ENCODE measurements around the gene CD46.
A peak's percentile ranks its signal among the peaks of the same experiment; 100 is the strongest.

Gene CD46

DNA sequence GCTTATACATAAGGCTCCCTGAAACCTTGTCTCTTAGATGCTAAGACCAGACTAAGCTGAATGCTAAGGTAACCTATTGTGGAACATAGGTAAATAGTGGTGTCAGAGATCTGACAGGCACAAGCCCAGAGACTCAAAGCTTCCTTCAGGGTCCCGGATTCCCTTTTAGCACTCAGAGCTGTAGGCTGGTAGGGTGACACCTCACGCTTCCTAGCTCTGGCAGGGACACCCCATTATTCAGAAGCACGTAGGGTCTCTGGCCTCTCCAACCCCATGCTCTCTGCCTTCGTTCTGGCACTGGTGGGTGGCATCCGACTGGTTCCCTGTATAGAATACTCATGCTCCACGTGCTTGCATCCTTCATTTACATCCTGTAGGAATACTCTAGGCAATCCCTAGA lies 90.7 kb downstream of the CD46 start:
- H3K9me3 Mint-ChIP-seq = no peaks in the 10 kb centered on the region
- no peaks in the 10 kb centered on the region for H3K27me3 Mint-ChIP-seq
- H3K36me3 Mint-ChIP-seq (ENCODE audit: insufficient read depth) = peaks cover 25% of the 10 kb centered on the region
- no peak overlapping the region for H3K27ac Mint-ChIP-seq (ENCODE audit: low read depth)
- DNase-seq (ENCODE audit: low spot score in 2 of 2) (no peak), ATAC-seq (replicated peaks; ENCODE audit: extremely low read depth, poor library complexity, severe bottlenecking) (no peak)
- peaks cover 81% of the 10 kb centered on the region for H3K4me1 Mint-ChIP-seq
- H3K4me3 Mint-ChIP-seq = no peak overlapping the region

DNA sequence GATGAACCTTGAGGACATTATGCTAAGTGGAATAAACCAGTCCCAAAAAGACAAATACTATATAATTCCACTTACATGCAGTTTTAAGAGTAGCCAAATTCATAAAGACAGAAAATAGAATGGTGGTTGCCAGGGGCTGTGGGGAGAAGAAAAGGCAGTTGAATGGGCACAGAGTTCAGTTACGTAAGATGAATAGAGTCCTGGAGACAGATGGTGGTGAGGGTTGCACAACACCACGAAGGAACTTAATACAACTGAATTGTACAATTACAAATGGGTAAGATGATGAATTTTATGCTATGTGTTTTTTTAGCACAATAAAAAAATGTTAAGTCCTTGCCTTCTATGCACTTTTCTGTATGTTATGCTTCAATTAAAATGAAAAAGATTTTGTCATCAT lies 92.5 kb downstream of the CD46 start:
- Mint-ChIP-seq H3K4me3 (no peak overlapping the region), H3K9me3 (no peaks in the 10 kb centered on the region), H3K27ac (ENCODE audit: low read depth) (peak overlapping the region; percentile 82)

More for the DNA sequence above, 92.5 kb downstream of the CD46 start:
- ATAC-seq (replicated peaks; ENCODE audit: extremely low read depth, poor library complexity, severe bottlenecking) (no peak), DNase-seq (ENCODE audit: low spot score in 2 of 2) (no peak)
- Mint-ChIP-seq H3K27me3 (no peaks in the 10 kb centered on the region), H3K36me3 (ENCODE audit: insufficient read depth) (peaks cover 29% of the 10 kb centered on the region), H3K4me1 (peaks cover 81% of the 10 kb centered on the region)
